GM18858 (cell line): Measurements from ENCODE around the gene KAZN.

Experiments used
- ATAC-seq: cut with Tn5 transposase; IDR thresholded peaks from one replicate; pipeline ENCODE4 v1.9.1; 2021; ENCODE audit not compliant: unreplicated experiment

Gene KAZN

DNA sequence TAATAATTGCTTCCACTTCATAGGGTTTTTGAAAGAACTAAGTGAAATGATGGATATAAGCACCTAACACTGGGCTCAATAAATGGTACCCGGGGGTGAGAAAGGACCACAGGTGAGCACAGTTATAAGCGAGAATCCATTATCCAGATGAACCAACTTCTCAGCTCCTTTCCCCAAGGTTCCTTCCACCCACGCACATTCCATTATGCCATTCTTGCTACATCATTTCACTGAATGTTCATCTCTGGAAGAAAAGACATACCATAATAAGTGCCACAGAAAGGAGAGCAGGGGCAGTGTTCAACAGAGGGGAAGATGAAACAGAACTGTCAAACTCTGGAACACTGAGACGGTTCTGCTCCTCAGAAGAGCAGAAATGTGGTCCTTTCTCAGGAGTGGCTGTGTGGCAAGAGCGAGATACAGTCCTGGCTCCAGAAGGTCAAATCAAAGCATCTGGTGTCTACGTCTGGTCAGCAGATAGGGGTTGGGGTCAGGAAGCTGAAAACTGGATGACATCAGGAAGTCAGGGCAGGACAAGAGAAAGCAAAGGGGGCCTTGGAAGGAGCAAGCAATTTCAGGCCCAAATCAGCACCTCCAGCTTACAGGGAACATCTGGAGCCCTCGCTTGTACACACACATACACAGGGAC, 299.6 kb downstream of the KAZN start:
- ATAC-seq: no peak

GRCh38 chr1:14899686-14900085, 301.2 kb downstream of the KAZN start:
- ATAC-seq: no peak

DNA sequence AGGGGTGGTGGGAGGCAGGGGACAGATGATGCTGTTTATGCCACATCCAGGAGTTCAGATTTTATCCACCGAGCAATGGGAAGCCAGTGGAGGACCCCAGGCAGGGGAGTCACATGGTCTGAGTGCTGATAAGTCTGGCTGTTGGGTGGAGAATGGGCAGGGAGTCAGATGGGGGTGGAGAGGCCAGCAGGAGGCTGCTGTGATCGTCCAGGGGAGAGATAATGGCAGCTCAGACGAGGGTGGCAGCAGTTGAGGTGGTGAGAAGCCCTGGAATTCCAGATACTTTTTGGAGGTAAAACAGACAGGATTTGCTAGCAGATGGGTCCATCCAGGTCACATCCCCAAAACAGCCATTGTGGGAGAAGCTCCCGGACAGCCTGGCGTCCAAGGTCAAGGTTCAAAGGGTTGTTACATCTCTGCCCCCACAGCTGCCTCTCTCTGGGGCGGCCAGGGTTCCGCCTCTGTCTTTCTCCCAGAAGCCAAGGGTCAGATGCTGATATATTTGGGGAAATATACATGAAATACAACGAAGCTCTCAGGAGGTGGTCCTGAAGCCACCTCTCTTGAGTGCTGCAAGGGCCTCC, 303.0 kb downstream of the KAZN start:
- ATAC-seq: no peak

DNA sequence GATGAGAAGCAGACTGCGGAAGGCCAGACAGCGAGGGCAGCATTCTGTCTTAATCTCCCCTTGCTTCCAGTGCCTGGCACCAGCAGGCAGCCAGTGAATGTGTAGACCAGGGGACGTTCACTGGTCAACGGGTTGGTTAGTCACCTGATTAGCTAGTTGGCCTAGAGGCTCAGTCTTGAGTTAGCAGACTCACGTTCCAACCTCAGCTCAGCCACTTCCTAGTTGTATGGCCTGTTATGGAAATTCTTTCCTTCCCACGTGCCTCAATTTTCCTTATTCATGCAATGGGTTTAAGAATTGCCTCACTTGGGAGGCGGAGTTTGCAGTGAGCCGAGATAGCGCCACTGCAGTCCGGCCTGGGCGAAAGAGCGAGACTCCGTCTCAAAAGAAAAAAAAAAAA, 305.4 kb downstream of the KAZN start:
- no peak for ATAC-seq

- ATAC-seq: no peak
Measured at GRCh38 chr1:14906665-14907064, 308.2 kb downstream of the KAZN start.

DNA sequence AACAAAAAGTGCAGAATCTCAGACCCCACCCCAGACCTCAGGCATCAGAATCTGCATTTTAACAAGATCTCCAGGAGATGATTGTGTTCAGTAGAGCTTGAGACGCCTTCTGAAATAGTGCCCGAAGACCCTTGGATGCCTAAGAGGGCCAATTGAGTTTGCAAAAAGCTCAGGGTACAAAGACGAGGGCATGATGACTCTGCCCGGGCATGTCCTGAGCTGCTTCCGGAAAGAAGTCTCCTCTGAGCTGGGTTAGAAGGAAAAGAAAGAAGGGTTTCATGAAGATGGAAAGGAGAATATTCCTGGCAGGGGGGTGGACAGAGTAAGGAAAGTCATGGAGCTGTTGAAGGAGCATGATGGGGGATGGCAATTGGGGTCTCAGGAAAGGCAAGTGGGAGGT, 308.9 kb downstream of the KAZN start:
- no peak for ATAC-seq

DNA sequence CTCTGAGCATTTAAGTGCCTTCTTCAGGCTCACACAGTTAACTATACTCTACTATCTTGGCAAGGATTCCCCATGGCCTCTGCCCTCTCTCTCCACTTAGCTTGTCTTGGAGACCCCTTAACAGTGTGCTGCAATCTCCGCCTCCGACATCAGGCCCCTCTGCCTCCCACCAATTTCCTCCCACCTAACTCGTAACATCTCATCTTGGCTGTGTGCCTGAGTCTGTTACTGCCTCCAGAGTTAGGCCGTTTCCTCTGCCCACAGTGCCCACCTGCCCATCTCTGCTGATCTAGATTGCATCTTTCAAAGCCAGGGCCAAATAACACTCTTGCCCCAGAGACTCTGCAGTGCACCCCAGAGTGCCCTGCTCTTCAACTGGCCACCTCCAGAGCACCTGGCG, 310.8 kb downstream of the KAZN start:
- ATAC-seq: no peak

DNA sequence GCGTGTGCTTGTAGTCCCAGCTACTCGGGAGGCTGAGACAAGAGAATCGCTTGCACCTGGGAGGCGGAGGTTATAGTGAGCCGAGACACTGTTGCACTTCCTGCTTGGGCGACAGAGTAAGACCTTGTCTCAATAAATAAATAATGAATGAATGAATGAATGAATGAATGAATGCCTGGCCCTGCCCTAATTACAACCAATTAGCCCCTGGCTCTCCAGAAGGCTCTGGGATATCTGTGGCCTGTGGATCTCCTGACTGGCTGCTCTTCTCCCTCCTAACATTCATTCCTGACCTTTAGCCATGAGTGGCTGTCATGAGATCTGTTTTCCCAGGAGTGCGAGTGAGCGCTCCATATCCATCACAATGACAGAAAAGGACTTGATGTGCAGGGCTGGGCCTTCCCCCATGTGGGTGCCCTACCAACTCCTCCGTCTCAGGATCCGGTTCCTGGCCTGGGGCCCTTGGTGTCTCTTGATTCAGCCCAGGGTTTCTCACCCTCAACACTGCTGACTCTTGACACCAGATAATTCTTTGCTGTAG, 311.5 kb downstream of the KAZN start:
- ATAC-seq: no peak

DNA sequence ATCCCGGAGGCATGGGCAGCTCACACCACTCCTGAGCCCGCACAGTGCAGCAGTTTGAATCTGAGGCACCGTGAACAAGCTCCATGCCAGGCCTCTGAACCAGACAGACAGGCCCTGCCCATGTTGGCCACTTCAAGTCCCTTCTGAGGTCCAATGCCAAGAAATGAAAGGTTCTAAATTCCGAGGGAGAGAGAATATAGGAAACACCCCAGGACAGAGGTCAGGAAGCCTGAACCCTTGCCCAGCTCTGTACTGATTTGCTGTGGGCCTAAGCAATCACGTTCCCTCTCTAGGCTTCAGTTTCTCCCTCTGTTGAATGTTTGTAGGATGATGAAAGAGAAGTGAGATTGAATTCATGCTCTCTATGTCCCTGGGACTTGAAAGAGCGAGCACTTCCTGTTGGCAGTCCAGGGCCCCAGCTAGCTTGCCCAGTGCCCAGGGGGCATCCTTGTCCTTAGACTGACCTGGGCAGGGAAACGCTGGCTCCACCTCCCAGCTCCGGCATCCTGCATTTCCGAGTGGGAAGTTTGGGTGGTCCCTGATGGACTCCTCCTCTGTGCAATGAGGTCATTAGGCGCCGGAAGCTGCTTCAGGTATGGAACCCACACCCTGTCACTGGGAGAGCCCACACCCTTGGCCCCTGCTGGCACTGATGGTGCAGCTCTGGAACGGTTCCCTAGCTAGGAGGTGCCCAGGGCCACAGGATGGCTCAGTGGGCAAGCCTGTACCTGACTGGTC, 312.7 kb downstream of the KAZN start:
- no peak for ATAC-seq

DNA sequence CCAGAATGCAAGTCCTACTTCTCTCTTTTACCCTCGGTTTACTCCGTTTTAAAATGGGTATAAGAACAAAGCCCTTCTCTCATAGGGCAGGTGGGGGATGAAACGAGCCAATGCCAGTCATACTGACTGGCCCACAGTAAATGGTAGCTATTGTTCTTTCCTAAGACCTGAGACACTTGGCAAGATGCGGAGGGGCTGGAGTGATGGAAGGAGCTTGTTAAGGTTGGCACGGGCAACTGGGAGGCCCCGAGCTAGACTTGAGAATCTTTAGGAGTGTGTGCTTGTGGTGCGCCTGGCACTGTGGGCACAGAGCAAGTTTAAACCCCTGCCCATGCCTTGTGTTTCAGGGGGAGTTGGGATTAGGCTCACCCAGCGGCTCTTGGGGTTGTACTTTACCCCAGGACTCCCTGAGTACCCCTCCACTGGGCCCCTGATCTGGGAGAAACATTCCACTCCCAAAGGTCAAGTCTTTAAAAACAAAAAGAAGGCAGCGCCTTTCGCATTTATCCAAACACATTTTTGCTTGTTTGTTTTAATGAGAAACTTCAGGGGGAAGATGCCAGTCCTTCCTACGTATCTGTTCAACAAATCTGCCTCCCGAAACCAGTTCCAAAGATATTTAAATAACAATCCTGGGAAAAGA, 314.5 kb downstream of the KAZN start:
- no peak for ATAC-seq

DNA sequence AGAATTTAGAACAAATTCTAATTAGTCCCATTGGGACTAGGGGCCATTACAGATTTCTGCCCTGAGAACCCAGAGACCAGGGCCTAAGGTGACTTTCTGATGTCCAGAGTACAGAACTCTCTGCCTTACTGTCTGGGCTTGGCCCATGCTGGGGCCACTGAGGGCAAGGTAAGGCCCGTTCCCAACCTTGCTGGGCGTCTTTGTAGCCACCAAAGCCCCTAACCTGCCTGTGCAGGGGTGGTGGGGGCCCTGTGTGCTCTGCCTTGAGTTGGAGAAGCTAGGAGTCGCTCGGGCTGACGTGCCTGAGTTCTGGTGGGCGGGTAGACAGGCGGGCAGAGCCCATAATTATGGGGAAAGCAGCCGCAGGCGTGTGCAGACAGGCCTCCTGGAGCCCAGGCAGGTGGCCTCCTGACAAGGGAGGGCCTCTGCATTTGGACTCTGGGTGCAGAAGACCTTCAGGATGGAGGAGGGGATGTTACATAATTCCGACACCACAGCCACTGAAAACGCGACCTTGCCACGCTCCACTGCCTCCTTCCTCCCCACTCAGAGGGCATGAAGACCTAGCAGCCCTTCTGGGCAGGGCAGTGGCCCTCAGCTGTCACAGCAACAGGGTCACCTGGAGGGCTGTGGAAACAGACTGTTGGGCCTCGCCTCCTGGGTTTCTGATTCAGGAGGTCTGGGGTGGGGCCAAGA, 315.1 kb downstream of the KAZN start:
- ATAC-seq: no peak

GRCh38 chr1:14914351-14914988, 316.0 kb downstream of the KAZN start:
- no peak for ATAC-seq

- ATAC-seq: no peak
Measured at GRCh38 chr1:14915356-14916054, 317.0 kb downstream of the KAZN start.

- no peak for ATAC-seq
Measured at GRCh38 chr1:14919289-14919688, 320.8 kb downstream of the KAZN start.

DNA sequence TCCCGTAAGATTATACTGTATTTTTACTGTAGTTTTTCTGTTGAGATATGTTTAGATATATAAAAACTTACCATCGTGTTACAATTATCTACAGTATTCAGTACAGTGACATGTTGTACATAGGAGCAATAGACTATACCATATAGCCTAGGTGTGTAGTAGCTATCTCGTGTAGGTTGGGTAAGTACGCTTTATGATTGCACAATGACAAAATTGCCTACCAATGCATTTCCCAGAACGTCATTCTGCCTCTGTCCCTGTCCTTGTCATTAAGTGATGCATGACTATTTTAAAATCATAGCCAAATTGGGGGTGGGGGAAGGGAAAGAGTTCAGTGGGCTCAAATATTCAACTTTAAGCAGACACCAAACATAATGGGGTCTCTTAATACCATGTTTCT, 321.3 kb downstream of the KAZN start:
- ATAC-seq: no peak

DNA sequence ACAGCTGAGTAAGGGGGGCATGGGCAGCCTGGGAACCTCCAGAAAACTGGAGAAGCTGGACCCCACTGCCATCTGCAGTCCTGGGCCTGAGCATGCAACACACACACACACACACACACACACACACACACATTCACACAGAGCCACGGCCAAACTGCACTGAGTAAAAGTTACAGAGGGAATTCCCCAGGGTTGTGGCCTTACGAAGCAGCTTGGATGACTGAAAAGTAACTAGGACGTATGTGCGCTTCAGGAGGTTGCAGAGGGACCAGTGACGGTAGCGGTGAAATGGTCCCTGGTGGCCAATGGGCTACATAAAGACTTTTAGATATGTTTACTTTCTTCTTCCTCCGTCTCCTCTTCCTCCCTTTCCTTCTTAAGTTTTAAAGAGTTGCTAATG, 322.6 kb downstream of the KAZN start:
- no peak for ATAC-seq

DNA sequence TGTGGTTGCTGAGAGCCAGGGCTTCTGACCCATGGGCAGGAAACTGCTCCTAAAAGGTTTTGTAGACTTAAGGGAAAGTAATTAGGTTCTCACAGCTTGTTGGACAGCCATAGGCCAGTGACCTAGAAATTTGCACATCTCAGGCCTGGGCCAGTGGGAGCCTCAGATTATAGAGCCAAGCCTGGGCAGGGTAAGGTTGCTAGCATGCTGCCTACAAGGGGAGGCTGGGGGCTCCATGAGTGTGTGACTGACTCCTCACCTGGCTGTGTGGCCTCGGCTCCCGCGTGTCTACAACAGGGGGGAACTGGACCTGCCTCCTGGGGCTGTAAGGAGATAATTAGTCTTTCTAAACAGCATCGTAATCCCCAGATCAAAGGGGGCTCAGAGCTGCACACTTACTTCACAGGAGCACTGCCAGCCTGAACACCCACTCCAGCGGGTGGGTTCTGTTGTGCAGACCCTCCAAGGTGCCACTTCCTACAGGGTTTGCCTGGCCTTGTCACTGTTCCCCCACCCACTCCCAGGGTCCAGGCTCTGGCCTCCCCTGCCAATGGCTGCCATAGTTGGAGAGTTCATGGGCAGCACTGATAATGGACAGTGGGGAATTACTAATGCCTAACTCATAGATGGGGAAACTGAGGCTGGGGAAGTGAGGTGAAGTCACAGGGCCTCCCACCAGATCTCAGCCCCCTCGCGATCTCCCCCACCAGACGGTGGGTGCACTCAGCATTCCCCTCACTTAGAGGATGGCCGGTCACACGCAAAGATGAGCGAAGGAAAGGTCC, 324.6 kb downstream of the KAZN start:
- ATAC-seq: no peak

DNA sequence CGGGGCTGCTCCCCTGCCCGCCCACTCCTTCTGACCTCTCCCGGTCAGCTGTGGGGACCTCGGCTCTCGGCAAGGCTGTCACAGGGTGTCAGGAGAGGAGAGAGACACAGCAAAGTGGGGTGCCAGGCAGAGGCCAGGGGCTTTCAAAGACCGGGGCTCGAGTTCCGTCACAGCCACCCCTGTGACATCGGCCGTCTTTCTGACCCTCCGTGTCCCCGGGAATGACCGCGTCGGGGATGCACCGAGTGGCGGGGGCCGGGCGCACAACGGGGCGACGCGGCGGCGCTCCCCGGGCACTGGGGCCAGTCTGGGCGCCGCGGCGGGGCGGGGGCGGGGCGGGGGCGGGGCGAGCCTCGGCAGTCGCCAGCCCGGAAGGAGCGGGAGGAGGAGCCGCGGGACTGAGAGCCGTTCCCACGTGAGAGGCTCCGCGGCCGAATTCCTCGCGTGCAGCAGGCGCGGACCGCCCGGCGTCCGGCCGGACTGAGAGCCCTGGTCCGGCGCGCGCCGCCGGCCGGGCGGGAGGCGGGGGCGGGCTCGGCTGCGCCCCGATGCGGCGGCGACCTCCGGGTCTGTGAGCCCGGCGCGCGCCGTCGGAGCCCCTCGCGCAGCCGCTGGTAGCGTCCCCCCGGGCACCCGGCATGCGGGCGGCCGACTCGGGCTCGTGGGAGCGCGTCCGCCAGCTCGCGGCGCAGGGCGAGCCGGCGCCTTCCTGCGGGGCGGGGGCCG, 325.4 kb downstream of the KAZN start:
- no peak for ATAC-seq
